Tibial nerve (tissue), 4 donors: ENCODE measurements around the gene CTNNA3.

Experiments
- CTCF ChIP-seq, 5 experiments: fragments of 200-600 bp in 3 of 5; fragments of 450-650 bp in 2 of 5; sonication (generic) in 3 of 5; IDR thresholded peaks; one replicate each; pipeline ENCODE4 v1.5.1; 2016 to 2019; ENCODE audit warnings: antibody characterized with exemption in 5 of 5, mild to moderate bottlenecking in 3 of 5, moderate library complexity in 2 of 5
- EP300 ChIP-seq, 2 donors: sonication (generic); formaldehyde crosslinking; IDR thresholded peaks; one replicate each; pipeline ENCODE4 v1.6.1; 2017; ENCODE audit warnings: antibody characterized with exemption in 2 of 2, mild to moderate bottlenecking in 1 of 2
- POLR2A ChIP-seq, 2 donors: fragments of 450-650 bp; IDR thresholded peaks; one replicate each; pipeline ENCODE4 v1.6.1; 2017; ENCODE audit warnings: antibody characterized with exemption in 2 of 2, mild to moderate bottlenecking in 2 of 2, moderate library complexity in 2 of 2

DNA sequence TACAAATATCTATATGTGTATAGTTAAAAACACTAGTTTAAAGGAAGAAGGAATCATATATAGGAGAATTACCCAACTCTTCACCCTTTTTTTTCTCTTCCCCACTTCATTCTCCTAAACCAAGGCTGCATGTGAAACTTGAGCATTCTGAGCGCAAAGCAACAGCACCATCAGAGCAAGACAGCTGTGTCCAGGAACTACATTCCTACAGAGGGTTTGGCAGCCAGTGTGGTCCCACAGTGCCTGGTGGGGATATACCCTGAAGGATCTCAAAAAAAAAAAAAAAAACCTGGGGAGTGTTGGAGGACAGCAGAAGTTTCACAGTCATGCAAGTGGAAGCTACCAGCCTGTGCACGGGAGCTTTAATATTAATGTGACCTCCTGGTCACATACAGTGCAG, 310.4 kb downstream of the CTNNA3 start:
- TF ChIP-seq CTCF (IDR thresholded peaks at IDR 0.05) (no peak), POLR2A (IDR thresholded peaks at IDR 0.05) (no peak), EP300 (IDR thresholded peaks at IDR 0.05) (no peak)
